ENCODE results near the gene SEC22C.

- TF ChIP-seq, protein P1, sequence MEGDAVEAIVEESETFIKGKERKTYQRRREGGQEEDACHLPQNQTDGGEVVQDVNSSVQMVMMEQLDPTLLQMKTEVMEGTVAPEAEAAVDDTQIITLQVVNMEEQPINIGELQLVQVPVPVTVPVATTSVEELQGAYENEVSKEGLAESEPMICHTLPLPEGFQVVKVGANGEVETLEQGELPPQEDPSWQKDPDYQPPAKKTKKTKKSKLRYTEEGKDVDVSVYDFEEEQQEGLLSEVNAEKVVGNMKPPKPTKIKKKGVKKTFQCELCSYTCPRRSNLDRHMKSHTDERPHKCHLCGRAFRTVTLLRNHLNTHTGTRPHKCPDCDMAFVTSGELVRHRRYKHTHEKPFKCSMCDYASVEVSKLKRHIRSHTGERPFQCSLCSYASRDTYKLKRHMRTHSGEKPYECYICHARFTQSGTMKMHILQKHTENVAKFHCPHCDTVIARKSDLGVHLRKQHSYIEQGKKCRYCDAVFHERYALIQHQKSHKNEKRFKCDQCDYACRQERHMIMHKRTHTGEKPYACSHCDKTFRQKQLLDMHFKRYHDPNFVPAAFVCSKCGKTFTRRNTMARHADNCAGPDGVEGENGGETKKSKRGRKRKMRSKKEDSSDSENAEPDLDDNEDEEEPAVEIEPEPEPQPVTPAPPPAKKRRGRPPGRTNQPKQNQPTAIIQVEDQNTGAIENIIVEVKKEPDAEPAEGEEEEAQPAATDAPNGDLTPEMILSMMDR (conservative IDR thresholded peaks at IDR 0.05 in 1 of 2, IDR thresholded peaks at IDR 0.05 in 1 of 2; ENCODE audit: low read depth in 1 of 2, low read length in 2 of 2), result no peak
- TF ChIP-seq EZH2 (IDR thresholded peaks at IDR 0.05; ENCODE audit: low read length, missing control alignments), result no peak
Measured at GRCh38 chr3:42509111-42509510, 72.7 kb downstream of the SEC22C start.
